HG03045 (cell line): Measurements from ENCODE around the gene GOLGA8A.
"Not testable (repeated sequence)": the region's sequence is repeated elsewhere in the genome, so short reads cannot be mapped to it uniquely, and the experiment has no call there.

Experiments used
- ATAC-seq: cut with Tn5 transposase; IDR thresholded peaks from one replicate; pipeline ENCODE4 v1.9.1; 2021; ENCODE audit warnings: mild to moderate bottlenecking, moderate library complexity; ENCODE audit not compliant: unreplicated experiment

Gene GOLGA8A

DNA sequence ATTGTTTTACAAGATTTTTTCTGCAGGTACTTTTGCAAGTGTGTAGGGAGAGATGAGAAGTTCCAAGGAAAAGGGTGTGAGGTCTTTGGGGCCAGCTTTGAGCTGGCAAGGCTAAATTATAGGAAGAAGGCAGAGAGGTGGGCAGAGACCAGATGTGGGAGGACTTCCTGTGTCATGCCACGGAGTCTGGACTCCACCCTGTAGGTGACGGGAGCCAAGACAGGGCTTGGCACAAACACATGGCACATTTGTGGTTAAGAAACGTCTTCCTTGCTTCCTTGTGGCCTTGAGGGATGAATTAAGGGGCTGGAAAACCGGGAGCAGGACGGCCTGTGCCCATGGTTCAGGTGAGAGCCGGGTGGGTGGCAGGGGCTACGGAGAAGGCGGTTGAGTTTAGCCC lies 19.2 kb downstream of the GOLGA8A start:
- not testable (repeated sequence) for ATAC-seq

DNA sequence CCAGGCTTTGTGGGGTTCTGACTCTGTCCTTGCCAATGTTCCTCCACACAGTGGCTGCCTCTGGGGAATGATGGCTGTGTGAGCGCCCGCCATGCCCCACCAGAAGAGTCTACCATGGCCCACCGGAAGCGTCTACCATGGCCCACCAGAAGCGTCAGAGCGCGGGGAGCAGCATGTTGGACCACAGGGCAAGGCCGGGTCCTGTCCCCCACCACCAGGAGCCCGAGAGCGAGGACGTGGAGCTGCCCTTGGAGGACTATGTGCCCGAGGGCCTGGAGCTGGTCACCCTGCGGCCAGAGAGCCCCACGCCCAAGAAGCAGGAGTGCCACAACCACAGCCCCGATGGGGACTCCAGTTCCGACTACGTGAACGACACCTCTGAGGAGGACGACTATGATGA lies 28.1 kb downstream of the GOLGA8A start:
- ATAC-seq: not testable (repeated sequence)

DNA sequence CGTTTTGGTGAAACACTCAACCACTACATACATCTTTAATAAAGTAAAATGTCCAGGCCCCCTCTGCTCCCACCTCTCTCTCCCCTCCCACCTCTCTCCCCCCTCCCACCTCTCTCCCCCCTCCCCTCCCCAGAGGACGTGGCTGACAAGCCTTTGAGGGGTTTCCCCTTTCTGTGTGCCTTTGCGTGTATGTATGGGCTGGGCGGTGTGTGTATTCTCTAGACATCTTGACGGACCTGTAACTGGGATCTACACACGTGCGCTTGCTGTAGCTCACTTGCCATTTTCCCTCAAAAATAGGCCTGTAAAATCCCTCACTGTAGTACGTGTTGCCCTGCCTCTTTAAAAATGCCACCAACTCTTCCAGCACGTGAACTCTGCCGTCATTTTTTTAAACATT lies 28.6 kb downstream of the GOLGA8A start:
- ATAC-seq: not testable (repeated sequence)

DNA sequence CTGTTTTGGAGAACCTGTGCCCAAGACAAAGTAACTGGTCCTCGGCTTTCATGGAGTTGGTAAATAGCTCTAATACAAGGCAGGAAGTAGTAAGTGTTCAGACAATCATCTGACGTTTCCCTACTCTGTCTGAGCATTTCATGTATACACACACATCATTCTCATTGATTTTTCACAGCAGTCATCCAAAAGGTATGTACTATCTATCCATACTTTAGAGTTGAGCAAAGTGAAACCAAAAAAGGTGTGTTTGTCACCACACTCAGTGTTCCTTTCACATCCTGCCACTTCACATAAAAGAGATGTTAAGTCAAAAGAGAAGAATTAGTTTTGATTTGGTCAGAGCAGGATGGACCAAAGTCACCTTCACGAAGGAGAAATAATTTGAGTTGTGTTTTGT lies 33.7 kb downstream of the GOLGA8A start:
- ATAC-seq: not testable (repeated sequence)

DNA sequence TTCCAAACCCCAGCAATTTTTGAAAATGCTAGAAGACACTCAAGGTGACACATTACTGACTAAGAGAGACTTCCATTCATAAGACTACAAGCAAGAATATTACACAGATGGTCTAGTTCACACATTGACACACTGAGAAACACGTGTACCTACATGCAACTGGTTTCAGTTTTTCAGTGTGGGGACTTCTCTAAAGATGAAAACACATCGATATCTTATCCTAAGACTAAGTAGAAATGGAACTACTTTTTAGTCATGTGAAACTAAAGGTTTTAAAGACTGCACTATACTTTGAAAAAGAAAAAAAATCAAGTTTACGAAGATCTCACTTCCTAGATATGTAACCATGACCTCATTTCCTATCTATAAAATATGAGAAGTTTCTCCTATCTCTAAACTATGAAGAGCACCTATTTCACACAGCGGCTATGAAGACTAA lies 34.4 kb downstream of the GOLGA8A start:
- peak; percentile 50 for ATAC-seq

DNA sequence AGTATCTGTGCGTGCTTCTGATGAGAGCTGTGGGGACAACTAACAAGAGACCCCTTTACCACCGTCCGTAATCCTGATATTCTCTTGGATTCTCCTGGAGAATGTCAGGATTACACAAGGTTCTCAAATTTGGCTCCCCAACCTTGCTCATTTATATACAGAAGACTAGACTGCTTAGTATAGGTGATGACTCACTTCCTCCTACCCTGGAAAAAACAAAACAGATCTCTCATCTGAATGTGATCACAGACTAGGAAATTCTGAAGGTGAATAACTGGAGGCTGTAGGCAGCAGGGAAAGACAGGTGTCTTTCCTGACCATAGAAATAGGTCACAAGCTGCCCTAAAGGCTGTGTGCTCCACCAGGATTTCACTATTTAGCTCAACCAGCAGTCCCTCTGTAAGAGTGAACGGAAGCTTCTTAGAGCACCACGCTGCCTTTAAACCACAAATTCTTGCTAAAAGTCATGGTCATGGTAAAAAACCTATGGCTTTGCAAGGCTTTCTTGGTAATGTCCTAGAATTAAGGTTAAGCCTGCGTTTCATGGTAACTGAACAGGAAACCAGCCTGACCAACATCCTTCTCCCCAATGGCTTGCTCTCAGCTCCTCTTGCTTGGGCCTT lies 39.9 kb downstream of the GOLGA8A start:
- ATAC-seq: not testable (repeated sequence)

DNA sequence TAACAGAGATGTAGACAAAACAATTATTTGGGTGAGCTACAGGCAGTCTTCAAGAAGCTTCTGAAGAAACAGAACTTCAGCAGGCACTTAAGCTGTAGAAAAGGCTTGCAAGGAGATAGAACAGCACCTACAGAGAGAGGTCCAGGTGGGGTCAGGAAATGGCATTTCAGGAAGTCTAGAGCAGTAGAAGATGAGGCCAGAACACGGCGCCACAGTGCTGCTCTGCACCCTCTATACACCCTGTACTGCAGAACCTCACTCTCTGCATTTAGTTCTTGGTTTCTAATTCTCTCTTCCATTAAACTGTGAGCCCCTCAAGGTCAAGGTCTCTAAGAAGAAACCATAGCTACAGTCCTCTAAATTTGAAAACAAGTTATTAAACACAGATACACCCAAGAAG lies 44.6 kb downstream of the GOLGA8A start:
- ATAC-seq: not testable (repeated sequence)

DNA sequence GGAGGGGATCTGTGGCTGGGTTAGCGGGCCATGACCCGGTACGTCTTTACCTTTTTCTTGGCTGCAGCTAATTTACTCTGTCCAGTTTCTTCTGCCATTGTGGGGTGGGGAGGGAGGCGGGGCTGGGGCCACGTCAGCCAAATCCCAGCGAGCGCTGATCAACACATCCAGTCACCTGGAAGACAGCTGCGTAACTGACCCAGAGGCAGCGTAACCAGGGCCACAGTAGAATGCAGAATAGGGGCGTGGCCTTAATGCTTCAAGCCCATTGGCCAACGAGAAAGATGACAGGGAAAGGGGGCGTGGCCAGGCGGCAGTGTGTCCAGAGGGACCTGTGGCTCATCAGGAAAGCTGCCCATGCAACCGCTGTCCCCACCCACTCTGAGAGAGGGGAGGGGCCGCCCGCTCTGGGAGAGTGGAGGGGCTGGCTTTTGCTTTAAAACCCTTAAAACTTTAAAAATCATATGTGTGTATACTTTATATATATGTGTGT lies 48.0 kb downstream of the GOLGA8A start:
- ATAC-seq: not testable (repeated sequence)
